Measurements from ENCODE around the gene CUL4B.
"Not testable (repeated sequence)": the region's sequence is repeated elsewhere in the genome, so short reads cannot be mapped to it uniquely, and the experiment has no call there.

The CUL4B gene

DNA sequence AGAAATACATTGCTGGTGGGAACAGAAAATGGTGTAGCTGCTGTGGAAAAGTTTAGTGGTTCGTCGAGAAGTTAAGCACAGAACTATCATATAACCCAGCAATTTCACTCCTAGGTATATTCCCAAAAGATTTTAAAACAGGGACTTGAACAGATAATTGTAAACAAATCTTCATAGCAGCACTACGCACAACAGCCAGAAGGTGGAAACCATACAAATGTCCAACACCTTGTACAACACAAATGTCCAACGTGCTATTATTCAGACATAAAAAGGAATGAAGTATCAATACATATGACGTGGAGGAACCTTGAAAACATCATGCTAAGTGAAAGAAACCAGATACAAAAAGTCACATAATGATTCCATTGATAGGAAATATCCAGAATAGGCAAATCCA is 37.9 kb downstream of the CUL4B start:
- DNase-seq (ENCODE audit: low spot score), result no peak

DNA sequence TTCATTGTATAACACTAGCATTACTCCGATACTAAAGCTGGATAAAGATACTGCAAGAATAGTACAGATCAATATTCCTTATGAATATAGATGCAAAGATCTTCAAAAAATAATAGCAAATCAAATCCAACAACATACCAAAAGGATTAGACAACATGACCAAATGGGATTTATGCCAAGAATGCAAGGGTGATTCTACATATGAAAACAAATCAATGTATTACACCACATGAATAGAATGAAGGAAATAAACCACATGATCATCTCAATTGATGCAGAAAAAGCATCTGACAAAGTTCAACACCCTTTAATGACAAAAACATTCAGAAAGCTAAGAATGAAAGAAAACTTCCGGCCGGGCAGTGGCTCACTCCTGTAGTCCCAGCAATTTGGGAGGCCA is 42.8 kb downstream of the CUL4B start:
- DNase-seq (ENCODE audit: low spot score), result no peak

DNA sequence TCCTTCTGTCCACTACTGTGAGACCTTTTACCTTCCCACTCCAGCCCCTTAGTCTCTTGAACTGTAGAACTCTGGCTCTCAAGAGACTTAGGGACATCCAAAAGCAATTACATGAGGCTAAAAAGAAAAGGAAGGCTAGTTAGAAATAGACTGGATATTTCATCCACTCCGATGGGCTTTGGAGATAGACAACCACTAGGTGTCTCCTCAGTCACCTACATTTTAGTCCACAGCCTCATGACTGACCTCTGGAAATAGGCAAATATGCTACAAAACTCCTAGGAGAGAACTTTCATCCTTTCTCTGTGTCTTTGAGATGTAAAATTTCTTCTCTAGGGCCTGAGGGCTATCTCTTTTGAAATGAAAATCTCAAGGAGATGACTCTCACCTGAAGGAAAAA is 46.5 kb downstream of the CUL4B start:
- no peak for DNase-seq (ENCODE audit: low spot score)

DNA sequence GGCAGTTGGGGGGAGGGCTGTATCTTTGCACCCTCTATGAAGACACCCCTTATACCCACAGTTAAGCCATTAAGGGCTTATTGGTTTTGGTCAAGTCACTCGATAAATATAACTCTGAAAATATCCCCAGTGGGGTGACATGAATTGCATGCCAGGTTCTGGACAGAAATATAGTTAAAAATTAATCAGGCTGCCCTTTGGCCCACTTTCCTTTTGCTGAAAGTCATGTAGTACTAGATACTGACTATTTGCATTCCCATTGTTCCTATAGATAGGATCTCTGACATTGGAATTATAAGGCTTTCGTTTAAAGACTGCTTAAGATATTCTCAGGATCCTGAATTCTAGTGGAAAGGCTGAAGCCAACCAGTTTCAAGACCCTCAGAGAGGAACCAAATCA is 48.1 kb downstream of the CUL4B start:
- no peak for DNase-seq (ENCODE audit: low spot score)

DNA sequence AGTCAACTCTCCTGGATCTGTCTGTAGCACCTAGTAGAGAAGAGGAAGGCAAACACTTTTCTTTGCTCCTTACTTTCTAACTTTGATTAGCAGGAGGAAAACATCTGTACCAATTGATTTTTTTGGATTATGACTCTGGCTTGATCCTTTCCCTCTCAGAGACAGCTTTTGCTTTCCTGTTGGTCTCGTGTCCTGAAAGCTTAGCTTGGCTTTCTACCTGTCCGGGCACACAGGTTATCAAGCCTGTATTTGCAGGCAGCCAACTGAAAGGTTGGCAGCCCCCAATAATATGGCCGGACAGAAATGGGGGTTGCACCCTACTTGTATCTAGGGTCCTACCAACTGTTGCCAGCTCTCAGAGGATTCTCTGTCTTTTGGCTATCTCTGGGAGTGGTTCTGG is 48.5 kb downstream of the CUL4B start:
- DNase-seq (ENCODE audit: low spot score), result no peak

DNA sequence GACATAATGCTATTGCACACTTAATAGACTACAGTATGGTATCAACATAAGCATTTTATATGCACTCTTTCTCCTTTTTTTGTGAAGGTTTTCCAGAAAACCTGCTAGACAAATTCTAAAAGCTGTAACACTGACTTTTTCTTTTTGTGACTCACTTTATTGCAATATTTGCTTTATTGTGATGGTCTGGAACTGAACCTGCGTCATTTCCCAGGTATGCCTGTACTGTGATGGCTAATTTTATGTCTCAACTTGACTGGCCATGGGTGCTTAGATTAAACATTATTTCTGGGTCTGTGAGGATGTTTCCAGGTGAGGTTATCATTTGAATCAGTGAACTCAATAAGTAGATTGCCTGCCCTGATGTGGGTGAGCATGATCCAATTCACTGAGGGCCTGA is 56.2 kb downstream of the CUL4B start:
- no peak for DNase-seq (ENCODE audit: low spot score)

DNA sequence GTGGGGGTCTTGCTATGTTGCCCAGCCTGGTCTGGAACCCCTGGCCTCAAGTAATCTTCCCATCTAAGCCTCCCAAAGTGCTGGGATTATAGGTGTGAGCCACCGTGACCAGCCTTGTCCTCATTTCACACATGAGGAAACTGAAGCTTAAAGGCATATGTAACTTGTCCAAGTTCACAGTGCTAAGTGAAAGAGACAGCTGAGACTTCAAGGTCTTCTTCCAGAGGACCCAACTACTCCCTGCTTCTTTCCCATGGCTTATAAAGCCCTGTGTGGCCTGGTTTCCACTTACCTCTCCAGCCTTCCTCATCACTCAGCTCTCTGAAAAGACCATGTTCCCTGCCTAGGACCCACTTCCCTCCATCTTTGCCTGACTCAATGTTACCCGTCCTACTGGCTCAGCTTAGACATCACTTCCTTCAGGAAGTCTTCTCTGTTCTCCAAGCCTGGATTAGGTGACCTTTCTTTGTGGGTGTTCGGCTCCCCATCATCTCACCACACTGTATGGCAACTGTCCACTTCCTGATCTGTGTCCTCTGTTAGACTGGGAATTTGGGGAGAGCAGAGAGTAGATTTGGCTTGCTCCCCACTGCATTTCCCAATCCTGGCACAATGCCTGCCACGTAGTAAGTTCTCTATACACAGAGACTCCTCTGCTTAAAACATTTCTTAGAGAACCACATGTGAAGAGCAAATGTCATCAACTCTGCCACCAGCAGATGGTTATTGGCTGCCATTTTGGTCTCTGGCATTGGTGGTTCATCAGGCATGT is 61.3 kb downstream of the CUL4B start:
- no peak for DNase-seq (ENCODE audit: low spot score)

DNA sequence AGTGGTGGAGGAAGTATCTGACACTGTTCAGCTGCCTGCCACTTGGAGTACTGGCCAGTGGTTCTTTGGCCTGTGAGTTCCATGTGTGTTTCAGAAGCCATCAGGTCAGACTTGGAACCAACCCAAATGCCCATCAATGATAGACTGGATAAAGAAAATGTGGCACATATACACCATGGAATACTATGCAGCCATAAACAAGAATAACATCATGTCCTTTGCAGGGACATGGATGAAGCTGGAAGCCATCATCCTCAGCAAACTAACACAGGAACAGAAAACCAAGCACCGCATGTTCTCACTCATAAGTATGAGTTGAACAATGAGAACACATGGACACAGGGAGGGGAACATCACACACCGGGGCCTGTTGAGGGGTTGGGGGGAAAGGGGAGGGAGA is 70.6 kb downstream of the CUL4B start:
- DNase-seq (ENCODE audit: low spot score), result not testable (repeated sequence)

DNA sequence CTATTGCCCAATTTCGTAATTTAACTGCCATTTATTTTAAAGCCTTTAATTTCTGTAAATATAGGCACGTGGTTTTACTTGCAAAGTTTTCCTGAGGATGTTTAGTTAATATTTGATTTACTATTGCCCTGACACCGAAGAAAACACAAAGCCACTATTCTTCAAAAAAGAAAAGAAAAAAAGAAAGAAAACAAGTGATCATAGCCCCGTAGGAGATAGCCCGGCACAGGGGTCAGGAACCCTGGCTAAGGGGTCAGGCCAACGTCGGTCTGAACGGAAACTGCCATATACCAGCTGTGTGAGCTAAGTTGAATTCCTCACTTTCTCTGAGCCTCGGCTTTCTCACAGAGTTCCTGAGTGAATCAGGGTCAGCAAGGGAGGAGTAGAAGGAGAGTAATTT is 74.0 kb downstream of the CUL4B start:
- no peak for DNase-seq (ENCODE audit: low spot score)

DNA sequence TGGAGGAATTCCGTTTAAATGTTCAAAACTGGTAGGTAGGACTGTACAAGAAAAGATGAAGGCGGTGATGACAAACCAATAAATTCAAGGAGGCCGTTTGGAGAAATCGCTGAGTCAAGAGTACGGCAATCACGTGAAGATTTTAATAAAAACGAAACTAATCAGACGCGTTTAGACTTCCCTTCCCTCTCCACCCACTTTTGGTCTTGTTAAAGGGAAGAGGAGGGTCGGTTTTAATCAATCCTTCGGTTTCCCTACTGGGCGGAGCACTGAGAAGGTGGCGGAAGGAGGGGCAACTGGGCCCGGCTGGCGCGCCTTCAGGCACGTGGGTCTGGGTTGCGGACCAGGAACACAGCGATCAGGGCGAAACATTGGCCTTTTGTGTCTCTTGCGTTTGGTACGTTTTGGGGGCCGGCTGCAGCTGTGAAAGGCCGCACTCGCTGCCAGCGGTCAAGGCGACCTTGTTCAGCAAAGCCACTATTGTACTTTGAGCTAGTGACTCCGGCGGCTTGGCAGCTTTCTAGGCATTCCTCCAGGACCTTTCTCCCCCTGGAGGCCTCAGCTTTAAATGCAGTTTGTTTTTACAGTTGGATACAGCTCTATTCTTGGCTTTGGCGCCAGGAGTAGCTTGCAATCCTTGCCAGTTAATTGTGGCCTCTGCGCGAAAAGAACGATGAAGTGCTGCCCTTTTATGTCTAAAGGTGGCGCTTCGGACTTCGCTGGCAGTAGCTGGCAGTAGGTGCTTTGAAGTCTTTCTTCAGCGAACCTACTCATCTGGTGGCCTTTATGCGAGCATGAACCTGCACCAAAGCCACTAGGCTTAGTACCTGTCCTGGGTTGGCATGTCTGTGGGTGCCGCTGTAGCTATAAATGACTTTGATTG is 74.9 kb downstream of the CUL4B start:
- DNase-seq (ENCODE audit: low spot score), result peak; percentile 66

DNA sequence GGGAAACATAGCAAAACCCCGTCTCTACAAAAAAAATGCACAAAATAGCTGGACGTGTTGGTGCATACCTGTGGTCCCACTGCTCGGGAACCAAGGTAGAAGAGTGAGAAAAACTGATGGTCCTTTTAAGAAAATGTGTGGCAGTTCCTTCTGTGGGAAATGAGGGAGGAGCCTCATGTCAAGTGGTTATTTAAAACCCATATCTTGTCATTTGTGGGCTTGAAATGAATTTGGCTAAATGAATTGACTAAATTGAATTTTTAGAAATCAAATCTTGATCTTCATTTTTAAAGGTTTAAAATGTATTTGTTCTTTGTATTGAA is 75.5 kb downstream of the CUL4B start:
- no peak for DNase-seq (ENCODE audit: low spot score)

DNA sequence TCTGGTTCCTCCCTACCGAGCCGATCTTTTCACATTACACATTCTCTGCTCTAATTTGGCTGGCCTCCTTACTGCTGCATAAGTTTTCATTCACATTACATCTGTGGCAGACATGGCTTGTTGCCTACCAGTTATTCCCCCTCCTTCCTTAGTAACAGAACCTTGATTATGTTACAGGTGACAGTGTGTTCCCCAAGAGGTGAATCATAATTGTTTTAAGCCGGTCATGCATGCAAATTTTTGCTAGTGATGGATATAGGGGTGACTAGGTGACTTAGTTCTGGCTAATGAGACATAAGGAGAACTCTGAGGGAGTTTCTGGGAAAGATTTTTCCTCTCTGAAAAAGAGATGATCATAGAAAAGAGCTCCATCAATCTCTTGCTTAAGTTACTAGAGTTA is 83.3 kb downstream of the CUL4B start:
- no peak for DNase-seq (ENCODE audit: low spot score)

DNA sequence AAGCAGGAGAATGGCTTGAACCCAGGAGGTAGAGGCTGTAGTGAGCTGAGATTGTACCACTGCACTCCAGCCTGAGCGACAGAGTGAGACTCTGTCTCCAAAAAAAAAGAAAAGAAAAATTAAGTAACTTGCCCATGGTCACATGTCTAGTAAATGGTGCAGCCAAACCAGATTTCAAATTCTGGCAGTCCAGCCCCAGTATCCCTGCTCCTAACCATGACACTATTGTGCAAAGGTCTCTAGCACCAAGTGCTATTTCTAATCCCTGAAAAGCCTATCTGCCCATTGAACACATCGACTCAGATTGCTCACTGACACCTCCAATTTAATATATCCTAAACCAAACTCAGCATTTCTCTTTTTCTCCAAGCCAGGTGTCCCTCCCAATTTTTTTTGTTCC is 84.0 kb downstream of the CUL4B start:
- DNase-seq (ENCODE audit: low spot score), result no peak

DNA sequence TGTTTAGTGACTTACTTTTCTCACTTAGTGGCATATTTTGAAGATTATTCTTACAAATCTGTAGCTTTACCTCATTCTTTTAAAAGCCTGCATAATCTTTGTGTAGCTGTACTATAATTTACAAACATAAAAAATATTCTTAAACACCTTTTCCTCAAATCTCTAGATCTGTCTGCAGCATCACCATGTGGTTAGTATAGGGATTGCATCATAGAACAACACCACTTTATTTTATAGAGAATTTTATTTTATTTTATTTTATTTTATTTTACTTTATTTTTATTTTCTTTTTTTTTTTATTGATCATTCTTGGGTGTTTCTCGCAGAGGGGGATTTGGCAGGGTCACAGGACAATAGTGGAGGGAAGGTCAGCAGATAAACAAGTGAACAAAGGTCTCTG is 85.3 kb downstream of the CUL4B start:
- DNase-seq (ENCODE audit: low spot score), result not testable (repeated sequence)

Data from ecto neural progenitor cell (in vitro differentiated cells).